ENCODE results near the gene SH2B2. TPM values are rescaled to one million over a fixed set of nuclear protein-coding genes. Genes with fewer than 3 reads are reported as not detected.

The SH2B2 gene
- total RNA-seq, 4 donors from 2014 or later = 3.3 to 7.5 (median 3.7) TPM

DNA sequence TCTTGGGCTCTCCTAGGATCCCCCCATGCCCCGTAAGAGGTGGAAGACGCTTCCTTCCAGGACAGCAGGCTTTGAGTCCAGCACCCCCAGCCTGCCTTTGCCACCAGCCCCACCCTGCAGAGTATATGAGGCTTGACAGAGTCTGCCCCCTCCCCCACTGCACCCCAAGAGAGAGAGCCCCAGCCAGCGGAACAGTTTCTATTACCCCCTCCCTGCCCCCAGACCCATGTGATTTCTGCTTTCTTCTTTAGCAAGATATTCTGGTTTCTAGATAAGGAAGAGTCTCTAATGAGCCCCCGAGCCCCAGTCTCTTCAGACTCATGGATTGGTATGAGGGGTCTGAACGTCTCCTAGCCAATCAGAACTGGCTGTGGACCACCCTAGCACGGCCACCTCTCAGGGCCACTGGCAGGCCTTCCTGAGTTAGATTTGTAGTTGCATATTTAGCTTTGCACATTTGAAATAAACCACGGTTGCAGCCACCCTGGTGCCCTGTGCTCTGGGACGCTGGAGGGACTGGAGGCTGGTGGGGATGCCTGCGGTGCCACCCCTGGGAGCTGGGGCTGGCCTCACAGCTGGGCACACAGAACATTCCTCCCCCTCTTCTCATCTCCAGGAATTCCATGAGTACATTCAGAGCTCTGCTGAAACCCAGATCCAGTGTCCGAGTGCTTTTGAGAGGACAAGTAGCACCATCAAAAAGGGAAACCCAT lies 3.0 kb upstream of the SH2B2 start:
- TF ChIP-seq, protein P1, sequence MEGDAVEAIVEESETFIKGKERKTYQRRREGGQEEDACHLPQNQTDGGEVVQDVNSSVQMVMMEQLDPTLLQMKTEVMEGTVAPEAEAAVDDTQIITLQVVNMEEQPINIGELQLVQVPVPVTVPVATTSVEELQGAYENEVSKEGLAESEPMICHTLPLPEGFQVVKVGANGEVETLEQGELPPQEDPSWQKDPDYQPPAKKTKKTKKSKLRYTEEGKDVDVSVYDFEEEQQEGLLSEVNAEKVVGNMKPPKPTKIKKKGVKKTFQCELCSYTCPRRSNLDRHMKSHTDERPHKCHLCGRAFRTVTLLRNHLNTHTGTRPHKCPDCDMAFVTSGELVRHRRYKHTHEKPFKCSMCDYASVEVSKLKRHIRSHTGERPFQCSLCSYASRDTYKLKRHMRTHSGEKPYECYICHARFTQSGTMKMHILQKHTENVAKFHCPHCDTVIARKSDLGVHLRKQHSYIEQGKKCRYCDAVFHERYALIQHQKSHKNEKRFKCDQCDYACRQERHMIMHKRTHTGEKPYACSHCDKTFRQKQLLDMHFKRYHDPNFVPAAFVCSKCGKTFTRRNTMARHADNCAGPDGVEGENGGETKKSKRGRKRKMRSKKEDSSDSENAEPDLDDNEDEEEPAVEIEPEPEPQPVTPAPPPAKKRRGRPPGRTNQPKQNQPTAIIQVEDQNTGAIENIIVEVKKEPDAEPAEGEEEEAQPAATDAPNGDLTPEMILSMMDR (IDR thresholded peaks at IDR 0.05; ENCODE audit: low read depth) = no peak

- TF ChIP-seq, protein P1 (IDR thresholded peaks at IDR 0.05; ENCODE audit: low read depth) = no peak
Observed at GRCh38 chr7:102284399-102284798, 2.3 kb upstream of the SH2B2 start.

DNA sequence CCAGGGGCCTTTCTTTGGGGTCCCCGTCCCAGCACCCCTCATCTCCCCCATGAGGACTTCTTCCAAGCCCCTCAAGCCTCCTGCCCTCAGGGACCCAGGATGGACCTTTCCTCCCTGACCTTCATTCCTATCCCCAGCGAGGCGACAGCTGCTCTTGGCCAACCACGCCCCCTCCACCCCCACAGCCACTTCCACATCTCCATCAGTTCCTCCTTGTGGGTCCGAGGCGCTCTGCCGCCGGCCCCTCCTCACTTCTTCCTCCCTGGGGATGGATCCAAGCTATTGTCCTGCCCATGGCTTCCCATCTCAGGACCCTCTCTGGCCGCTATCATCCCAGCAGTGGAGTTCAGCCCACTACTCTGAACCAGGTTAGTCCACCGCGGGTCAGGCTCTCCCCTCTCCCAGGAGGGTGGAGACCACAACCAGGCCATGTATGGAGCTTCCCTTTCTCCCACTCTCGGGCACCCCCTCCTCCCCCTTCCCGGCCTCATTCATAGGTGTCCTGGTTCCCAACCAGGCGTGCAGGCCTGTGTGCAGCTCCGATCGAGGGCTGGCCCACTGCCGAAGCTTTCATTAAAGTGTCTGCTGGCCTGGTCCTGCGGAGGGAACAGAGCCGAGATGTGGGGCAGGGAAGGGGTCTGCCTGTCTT lies 1.7 kb upstream of the SH2B2 start:
- TF ChIP-seq, protein P1 (IDR thresholded peaks at IDR 0.05; ENCODE audit: low read depth) = no peak

GRCh38 chr7:102285540-102286236 lies 980 bp upstream of the SH2B2 start:
- TF ChIP-seq, protein P1 (IDR thresholded peaks at IDR 0.05; ENCODE audit: low read depth) = no peak

GRCh38 chr7:102287111-102287980 lies 678 bp downstream of the SH2B2 start:
- TF ChIP-seq, protein P1 (IDR thresholded peaks at IDR 0.05; ENCODE audit: low read depth) = no peak

DNA sequence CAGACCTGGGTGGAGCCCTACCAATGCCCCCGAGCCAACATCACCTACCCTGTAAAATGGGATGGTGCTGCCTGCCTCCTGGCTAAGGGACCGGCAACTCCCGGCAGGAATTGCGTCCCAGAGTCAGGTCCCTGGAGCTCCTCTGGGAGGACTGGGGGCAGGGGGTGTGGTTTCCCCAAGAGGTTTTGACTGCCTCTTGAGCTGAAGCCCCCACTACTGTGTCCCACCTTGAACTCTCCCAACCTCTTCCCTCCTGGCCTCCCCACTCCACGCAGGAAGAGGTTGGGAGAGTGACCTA lies 1.3 kb downstream of the SH2B2 start:
- TF ChIP-seq, protein P1 (IDR thresholded peaks at IDR 0.05; ENCODE audit: low read depth) = no peak

Data from subcutaneous adipose tissue (tissue), 4 donors.